K562 (cell line): ENCODE data around the gene MCRS1. TPM values are rescaled to one million over a fixed set of nuclear protein-coding genes. Genes with fewer than 3 reads are reported as not detected.

Experiments
- ATAC-seq: fragments of 200-7000 bp; cut with Tn5 transposase; 3 replicates; pipeline ENCODE4 v1.9.1; 2020; ENCODE audit warnings: moderate library complexity
- BruUV-seq: library from RNA; stranded (reverse); fragments of 400-500 nt; replicated peaks from 2 replicates; lab custom pipeline; 2021; lab: Mats Ljungman, UMichigan
- CTCF ChIA-PET: fragments of 300-600 bp; formaldehyde crosslinking; extraction: SDS; loops from one replicate; lab custom pipeline; 2021; ENCODE audit warnings: low intra/inter-chr PET ratio; lab: Yijun Ruan, JAX
- POLR2A ChIA-PET: fragments of 300-600, 350-650 bp; sonication (Branson Sonifier 250); formaldehyde crosslinking; extraction: SDS; loops from one replicate; lab custom pipeline; 2021; ENCODE audit warnings: antibody characterized with exemption, inconsistent platforms; lab: Yijun Ruan, JAX
- DNase-seq, 4 experiments: peaks; one replicate each; pipeline versions ENCODE4 v3.0.0 to v3.0.0-alpha.2; 2011 to 2018; ENCODE audit warnings: low spot score in 3 of 4, mixed read lengths in 3 of 4; ENCODE audit errors: extremely low read depth in 1 of 4
- FAIRE-seq: peaks from 2 replicates; lab custom pipeline; 2011; peaks lifted over from hg19 to GRCh38; lab: Jason Lieb, UNC
- H2AFZ ChIP-seq: 2 replicates; pipeline ENCODE4 v1.6.0; 2011; ENCODE audit warnings: low read depth, low read length, control low read depth, inconsistent platforms
- H3K27ac ChIP-seq: fragments of 200-600 bp; 3 replicates; pipeline ENCODE4 v1.8.0; 2011; ENCODE audit warnings: low read depth, mild to moderate bottlenecking, control low read depth, inconsistent platforms, low read length, moderate library complexity, mixed read lengths; ENCODE audit errors: extremely low read depth
- H3K27me3 ChIP-seq, 2 experiments: fragments of 300-600 bp in 1 of 2; 2 replicates in 1 of 2; 3 replicates in 1 of 2; pipeline versions ENCODE4 v1.6.0 to v1.8.0; 2011; ENCODE audit warnings: inconsistent platforms in 2 of 2, low read length in 2 of 2, mild to moderate bottlenecking in 1 of 2, mixed read lengths in 1 of 2, moderate library complexity in 1 of 2; ENCODE audit not compliant: control insufficient read depth in 2 of 2, insufficient read depth in 2 of 2
- H3K36me3 ChIP-seq: fragments of 300-600 bp; 3 replicates; pipeline ENCODE4 v1.8.0; 2011; ENCODE audit warnings: mild to moderate bottlenecking, low read length, inconsistent platforms; ENCODE audit not compliant: control insufficient read depth, insufficient read depth
- H3K4me1 ChIP-seq, 2 experiments: fragments of 200-600 bp in 1 of 2; replicated peaks in 1 of 2; 2 replicates in 1 of 2; 3 replicates in 1 of 2; pipeline versions ENCODE4 v1.5.1 to v1.8.0; 2011; ENCODE audit warnings: inconsistent platforms in 2 of 2, low read length in 2 of 2, mild to moderate bottlenecking in 1 of 2, mixed read lengths in 1 of 2, moderate library complexity in 1 of 2; ENCODE audit not compliant: control insufficient read depth in 2 of 2, insufficient read depth in 2 of 2
- H3K4me2 ChIP-seq: 2 replicates; pipeline ENCODE4 v1.6.1; 2011; ENCODE audit warnings: low read length, control low read depth, inconsistent platforms, mixed read lengths; ENCODE audit not compliant: insufficient read depth
- H3K4me3 ChIP-seq: fragments of 200-600 bp; sonication (generic), shearing (Covaris generic); 2 replicates; pipeline ENCODE4 v1.5.1; 2016; ENCODE audit warnings: control low read depth, inconsistent platforms
- H3K79me2 ChIP-seq: fragments of 200-600 bp; 3 replicates; pipeline ENCODE4 v1.8.0; 2011; ENCODE audit warnings: low read length, inconsistent platforms; ENCODE audit not compliant: control insufficient read depth, insufficient read depth
- H3K9ac ChIP-seq, 2 experiments: 2 replicates each; pipeline versions ENCODE4 v1.6.0 to v1.6.1; 2011; ENCODE audit warnings: low read depth in 2 of 2, low read length in 2 of 2, control low read depth in 1 of 2, inconsistent platforms in 1 of 2, mild to moderate bottlenecking in 1 of 2, mixed read lengths in 1 of 2; ENCODE audit not compliant: insufficient read depth in 1 of 2
- H3K9me1 ChIP-seq: one replicate; pipeline ENCODE4 v1.6.0; 2011; ENCODE audit warnings: inconsistent platforms, mild to moderate bottlenecking, low read length, moderate library complexity; ENCODE audit not compliant: control insufficient read depth, insufficient read depth
- H3K9me3 ChIP-seq: replicated peaks from 2 replicates; pipeline ENCODE4 v1.5.1; 2011; ENCODE audit warnings: low read depth, low read length, inconsistent platforms; ENCODE audit not compliant: control insufficient read depth, insufficient read depth
- H4K20me1 ChIP-seq: replicated peaks from 2 replicates; pipeline ENCODE4 v1.6.1; 2011; ENCODE audit warnings: low read length, inconsistent platforms, mixed read lengths; ENCODE audit not compliant: control insufficient read depth, insufficient read depth
- ARHGAP35 ChIP-seq: fragments of 450-650 bp; IDR thresholded peaks from 2 replicates; pipeline ENCODE4 v1.6.1; 2018; ENCODE audit not compliant: partially characterized antibody
- CBFA2T3 ChIP-seq: fragments of 450-650 bp; IDR thresholded peaks from 2 replicates; pipeline ENCODE4 v1.6.1; 2017
- CTBP1 ChIP-seq: fragments of 450-650 bp; IDR thresholded peaks from 2 replicates; pipeline ENCODE4 v1.6.1; 2016; ENCODE audit warnings: borderline replicate concordance
- GABPB1 ChIP-seq: sonication (generic); formaldehyde crosslinking; IDR thresholded peaks from 2 replicates; pipeline ENCODE4 v1.8.0; 2022; ENCODE audit warnings: mild to moderate bottlenecking, missing genetic modification reagents
- GATAD2A ChIP-seq: fragments of 450-650 bp; IDR thresholded peaks from 2 replicates; pipeline ENCODE4 v1.6.1; 2017
- HDAC2 ChIP-seq: fragments of 450-650 bp; IDR thresholded peaks from 2 replicates; pipeline ENCODE4 v1.6.1; 2016; ENCODE audit warnings: mild to moderate bottlenecking
- HDAC8 ChIP-seq: fragments of 450-650 bp; IDR thresholded peaks from 2 replicates; pipeline ENCODE4 v1.6.1; 2016; ENCODE audit warnings: mild to moderate bottlenecking, missing genetic modification characterization, moderate library complexity, missing compliant biosample characterization
- KLF13 ChIP-seq: fragments of 450-650 bp; IDR thresholded peaks from 2 replicates; pipeline ENCODE4 v1.6.1; 2016; ENCODE audit warnings: missing genetic modification characterization, low read depth, mild to moderate bottlenecking, missing compliant biosample characterization, moderate library complexity, borderline replicate concordance
- L3MBTL2 ChIP-seq: fragments of 450-650 bp; IDR thresholded peaks from 2 replicates; pipeline ENCODE4 v1.6.1; 2016; ENCODE audit warnings: mild to moderate bottlenecking, moderate library complexity
- MTA3 ChIP-seq: fragments of 450-650 bp; formaldehyde crosslinking; IDR thresholded peaks from 2 replicates; pipeline ENCODE4 v1.6.1; 2017; ENCODE audit warnings: mild to moderate bottlenecking, borderline replicate concordance
- RAD21 ChIP-seq, 2 experiments: fragments of 250-450 bp in 1 of 2; fragments of 450-650 bp in 1 of 2; sonication (Bioruptor Pico) in 1 of 2; formaldehyde crosslinking in 1 of 2; IDR thresholded peaks in 1 of 2; conservative IDR thresholded peaks in 1 of 2; 2 replicates each; pipeline versions ENCODE4 v1.4.0 to v1.8.0; 2020 to 2022; ENCODE audit warnings: mild to moderate bottlenecking in 2 of 2, moderate library complexity in 1 of 2
- TAF15 ChIP-seq: fragments of 200-400 bp; formaldehyde crosslinking; IDR thresholded peaks from 2 replicates; pipeline ENCODE4 v1.6.1; 2017; ENCODE audit warnings: mild to moderate bottlenecking, low read depth, low read length, moderate library complexity
- ZBTB17 ChIP-seq: fragments of 450-650 bp; formaldehyde crosslinking; IDR thresholded peaks from 2 replicates; pipeline ENCODE4 v1.4.0; 2020; ENCODE audit warnings: mild to moderate bottlenecking
- ZNF639 ChIP-seq, 2 experiments: fragments of 200-800 bp in 1 of 2; sonication (Bioruptor generic) in 1 of 2; sonication (generic) in 1 of 2; formaldehyde crosslinking in 1 of 2; IDR thresholded peaks in 1 of 2; conservative IDR thresholded peaks in 1 of 2; 2 replicates each; pipeline versions ENCODE4 v1.5.0 to v1.6.1; 2016 to 2020; ENCODE audit warnings: missing compliant biosample characterization in 1 of 2, missing genetic modification characterization in 1 of 2, missing genetic modification reagents in 1 of 2
- WGBS: fragments of 100-300 bp; shearing (Covaris generic); methylation state at CpG from one replicate; pipeline ENCODE4 v1.1.6; 2016; ENCODE audit warnings: low coverage, mixed read lengths; ENCODE audit not compliant: insufficient coverage; ENCODE audit errors: missing lambda C conversion rate; 5-methylcytosine and 5-hydroxymethylcytosine counted together
- in situ Hi-C: fragments of 300-500 bp; cut with MboI; formaldehyde crosslinking; loops from 4 replicates; pipeline ENCODE4 v1.15.0; 2018; ENCODE audit warnings: inconsistent platforms, mixed read lengths
- intact Hi-C: fragments of 100-400 bp; cut with micrococcal nuclease; formaldehyde crosslinking; loops from 2 replicates; pipeline ENCODE4 v1.14.2; 2022
- polyA plus RNA-seq, 8 experiments: library from polyadenylated mRNA; depleted of rRNA in 4 of 8; stranded (reverse) in 5 of 8; unstranded in 3 of 8; fragments of >200 nt; fragmentation: Nextera tagmentation in 2 of 8; fragmentation: Illumina TruSeq in 1 of 8; extraction: Ambion mirVana in 2 of 8; extraction: Trizol in 1 of 8; gene quantifications; 2 replicates each; pipeline versions ENCODE4 v1.2.1 to v1.2.3, GENCODE V29; 2011 to 2014; ENCODE audit warnings: inconsistent platforms in 1 of 8, missing spikeins in 1 of 8
- total RNA-seq, 7 experiments: library from RNA; depleted of rRNA in 6 of 7; stranded (reverse); fragments of >200 nt in 6 of 7; fragmentation: Illumina TruSeq in 2 of 7; extraction: Trizol in 2 of 7; gene quantifications; 2 replicates each; pipeline versions ENCODE4 v1.2.1 to v1.2.3, GENCODE V29; 2011 to 2021; ENCODE audit warnings: low replicate concordance in 1 of 7

Gene MCRS1
- total and polyA plus RNA-seq, 9 of the 15 experiments (the other 6 are each of a cell fraction or from before 2014, with no cell fraction given), result 50.0 to 100 (median 73.2) TPM

GRCh38 chr12:49548822-49549648 lies 18.9 kb downstream of the MCRS1 start:
- H3K27me3 ChIP-seq, result peaks cover 13 to 58% of the 10 kb centered on the region in 2 experiments; a peak in 4 of 5 replicates
- POLR2A ChIA-PET, result interaction anchor here (0.7 kb wide), 1 partner anchor 15 kb away, joined by 4 read pairs; no protein-coding TSS in a partner anchor
- no peak for FAIRE-seq
- peak; percentile 34 to 73 (median 67) for DNase-seq
- H3K9me1 ChIP-seq, result peaks cover 3% of the 10 kb centered on the region
- no peak overlapping the region for H3K4me3 ChIP-seq
- H4K20me1 ChIP-seq, result 0 out of 2 replicates have a peak, but pooled peaks cover 3% of the 10 kb centered on the region
- ATAC-seq, result peak; percentile 68
- no peaks in the 10 kb centered on the region for H3K36me3 ChIP-seq
- peak overlapping the region; percentile 58 for H3K4me2 ChIP-seq
- CTCF ChIA-PET, result interaction anchor here (0.6 kb wide), 1 partner anchor 542 kb away, joined by 4 read pairs; no protein-coding TSS in a partner anchor
- peak overlapping the region in 1 of 2 experiments; percentile 65; a peak in 2 of 4 replicates for H3K9ac ChIP-seq
- H3K9me3 ChIP-seq, result no peaks in the 10 kb centered on the region
- H3K4me1 ChIP-seq, result peaks cover 0 to 15% of the 10 kb centered on the region in 2 experiments; a peak in 3 of 5 replicates
- intact Hi-C loops (no loop called here), in situ Hi-C loops (no loop called here)
- BruUV-seq, result no TSS peak
- 29% methylated on average over 57 of the region's 70 CpGs for WGBS
- no peak overlapping the region for H3K27ac ChIP-seq
- no peaks in the 10 kb centered on the region for H3K79me2 ChIP-seq
- H2AFZ ChIP-seq, result peak overlapping the region; percentile 89
- TF ChIP-seq CTBP1 (0 out of 2 replicates have a peak, but pooled peaks have one; percentile 24), GABPB1 (0 out of 2 replicates have a peak, but pooled peaks have one; percentile 28), HDAC2 (no peak), HDAC8 (no peak), ZNF639 (CRISPR knock-in tag; conservative IDR thresholded peaks at IDR 0.05 in 1 of 2, IDR thresholded peaks at IDR 0.05 in 1 of 2) (no peak), GATAD2A (no peak), L3MBTL2 (peak; percentile 49; the same call in 1 of the 2 replicates), ZBTB17 (CRISPR knock-in tag) (no peak), KLF13 (tag) (no peak), MTA3 (no peak), ARHGAP35 (no peak), TAF15 (no peak), CBFA2T3 (no peak), RAD21 (CRISPR knock-in tag; conservative IDR thresholded peaks at IDR 0.05 in 1 of 2, IDR thresholded peaks at IDR 0.05 in 1 of 2) (peak in 1 of 2 experiments; percentile 32; a peak in 2 of 4 replicates)
